Measurements from ENCODE around the gene ARHGDIA.

ARHGDIA gene

GRCh38 chr17:81906476-81907218, 35.5 kb upstream of the ARHGDIA start:
- Histone ChIP-seq H3K4me3 (ENCODE audit: low read depth in 1 of 5, low read length in 5 of 5) (no peak overlapping the region), H3K9ac (ENCODE audit: low read length in 5 of 5) (no peak overlapping the region), H3K27me3 (ENCODE audit: control insufficient read depth in 5 of 5, insufficient read depth in 4 of 5, low read length in 5 of 5) (no peaks in the 10 kb centered on the region), H3K36me3 (ENCODE audit: control insufficient read depth in 5 of 5, insufficient read depth in 5 of 5, low read length in 5 of 5) (peaks cover 0 to 50% (median 29%) of the 10 kb centered on the region in 5 donors), H3K27ac (ENCODE audit: low read depth, low read length) (no peak overlapping the region), H3K4me1 (ENCODE audit: control insufficient read depth in 5 of 5, insufficient read depth in 5 of 5, low read length in 5 of 5) (peaks cover 2 to 35% (median 21%) of the 10 kb centered on the region in 5 donors), H3K9me3 (ENCODE audit: control insufficient read depth in 5 of 5, low read length in 5 of 5) (no peaks in the 10 kb centered on the region)

GRCh38 chr17:81905993-81906392, 34.9 kb upstream of the ARHGDIA start:
- no peak overlapping the region for H3K4me3 ChIP-seq (ENCODE audit: low read depth in 1 of 5, low read length in 5 of 5)
- H3K4me1 ChIP-seq (ENCODE audit: control insufficient read depth in 5 of 5, insufficient read depth in 5 of 5, low read length in 5 of 5) = peaks cover 2 to 36% (median 24%) of the 10 kb centered on the region in 5 donors
- H3K27ac ChIP-seq (ENCODE audit: low read depth, low read length) = no peak overlapping the region
- peaks cover 0 to 50% (median 29%) of the 10 kb centered on the region in 5 donors for H3K36me3 ChIP-seq (ENCODE audit: control insufficient read depth in 5 of 5, insufficient read depth in 5 of 5, low read length in 5 of 5)
- no peaks in the 10 kb centered on the region for H3K9me3 ChIP-seq (ENCODE audit: control insufficient read depth in 5 of 5, low read length in 5 of 5)
- no peak overlapping the region for H3K9ac ChIP-seq (ENCODE audit: low read length in 5 of 5)
- peaks cover 0 to 3% (median 0%) of the 10 kb centered on the region in 5 donors for H3K27me3 ChIP-seq (ENCODE audit: control insufficient read depth in 5 of 5, insufficient read depth in 4 of 5, low read length in 5 of 5)

GRCh38 chr17:81905424-81905875, 34.3 kb upstream of the ARHGDIA start:
- Histone ChIP-seq H3K9ac (ENCODE audit: low read length in 5 of 5) (no peak overlapping the region), H3K9me3 (ENCODE audit: control insufficient read depth in 5 of 5, low read length in 5 of 5) (no peaks in the 10 kb centered on the region), H3K27ac (ENCODE audit: low read depth, low read length) (no peak overlapping the region), H3K36me3 (ENCODE audit: control insufficient read depth in 5 of 5, insufficient read depth in 5 of 5, low read length in 5 of 5) (peaks cover 0 to 54% (median 30%) of the 10 kb centered on the region in 5 donors), H3K4me1 (ENCODE audit: control insufficient read depth in 5 of 5, insufficient read depth in 5 of 5, low read length in 5 of 5) (peaks cover 2 to 32% (median 20%) of the 10 kb centered on the region in 5 donors), H3K4me3 (ENCODE audit: low read depth in 1 of 5, low read length in 5 of 5) (no peak overlapping the region), H3K27me3 (ENCODE audit: control insufficient read depth in 5 of 5, insufficient read depth in 4 of 5, low read length in 5 of 5) (peaks cover 0 to 3% (median 0%) of the 10 kb centered on the region in 5 donors)

GRCh38 chr17:81904600-81905423, 33.7 kb upstream of the ARHGDIA start:
- peaks cover 0 to 3% (median 0%) of the 10 kb centered on the region in 5 donors for H3K27me3 ChIP-seq (ENCODE audit: control insufficient read depth in 5 of 5, insufficient read depth in 4 of 5, low read length in 5 of 5)
- H3K27ac ChIP-seq (ENCODE audit: low read depth, low read length) = no peak overlapping the region
- H3K9ac ChIP-seq (ENCODE audit: low read length in 5 of 5) = no peak overlapping the region
- H3K9me3 ChIP-seq (ENCODE audit: control insufficient read depth in 5 of 5, low read length in 5 of 5) = no peaks in the 10 kb centered on the region
- H3K4me1 ChIP-seq (ENCODE audit: control insufficient read depth in 5 of 5, insufficient read depth in 5 of 5, low read length in 5 of 5) = peaks cover 0 to 26% (median 13%) of the 10 kb centered on the region in 5 donors
- peaks cover 0 to 60% (median 36%) of the 10 kb centered on the region in 5 donors for H3K36me3 ChIP-seq (ENCODE audit: control insufficient read depth in 5 of 5, insufficient read depth in 5 of 5, low read length in 5 of 5)
- no peak overlapping the region for H3K4me3 ChIP-seq (ENCODE audit: low read depth in 1 of 5, low read length in 5 of 5)

GRCh38 chr17:81903896-81904599, 32.9 kb upstream of the ARHGDIA start:
- no peaks in the 10 kb centered on the region for H3K9me3 ChIP-seq (ENCODE audit: control insufficient read depth in 5 of 5, low read length in 5 of 5)
- H3K4me3 ChIP-seq (ENCODE audit: low read depth in 1 of 5, low read length in 5 of 5) = no peak overlapping the region
- no peak overlapping the region for H3K9ac ChIP-seq (ENCODE audit: low read length in 5 of 5)
- H3K4me1 ChIP-seq (ENCODE audit: control insufficient read depth in 5 of 5, insufficient read depth in 5 of 5, low read length in 5 of 5) = peaks cover 0 to 19% (median 11%) of the 10 kb centered on the region in 5 donors
- peaks cover 0 to 65% (median 43%) of the 10 kb centered on the region in 5 donors for H3K36me3 ChIP-seq (ENCODE audit: control insufficient read depth in 5 of 5, insufficient read depth in 5 of 5, low read length in 5 of 5)
- H3K27ac ChIP-seq (ENCODE audit: low read depth, low read length) = no peak overlapping the region
- peaks cover 0 to 3% (median 0%) of the 10 kb centered on the region in 5 donors for H3K27me3 ChIP-seq (ENCODE audit: control insufficient read depth in 5 of 5, insufficient read depth in 4 of 5, low read length in 5 of 5)

GRCh38 chr17:81903415-81903831, 32.3 kb upstream of the ARHGDIA start:
- Histone ChIP-seq H3K36me3 (ENCODE audit: control insufficient read depth in 5 of 5, insufficient read depth in 5 of 5, low read length in 5 of 5) (peaks cover 0 to 67% (median 47%) of the 10 kb centered on the region in 5 donors), H3K9ac (ENCODE audit: low read length in 5 of 5) (no peak overlapping the region), H3K9me3 (ENCODE audit: control insufficient read depth in 5 of 5, low read length in 5 of 5) (no peaks in the 10 kb centered on the region), H3K27me3 (ENCODE audit: control insufficient read depth in 5 of 5, insufficient read depth in 4 of 5, low read length in 5 of 5) (peaks cover 0 to 3% (median 0%) of the 10 kb centered on the region in 5 donors), H3K4me3 (ENCODE audit: low read depth in 1 of 5, low read length in 5 of 5) (no peak overlapping the region), H3K4me1 (ENCODE audit: control insufficient read depth in 5 of 5, insufficient read depth in 5 of 5, low read length in 5 of 5) (peaks cover 0 to 19% (median 11%) of the 10 kb centered on the region in 5 donors), H3K27ac (ENCODE audit: low read depth, low read length) (no peak overlapping the region)

GRCh38 chr17:81902653-81903414, 31.7 kb upstream of the ARHGDIA start:
- H3K36me3 ChIP-seq (ENCODE audit: control insufficient read depth in 5 of 5, insufficient read depth in 5 of 5, low read length in 5 of 5) = peaks cover 0 to 67% (median 52%) of the 10 kb centered on the region in 5 donors
- H3K4me1 ChIP-seq (ENCODE audit: control insufficient read depth in 5 of 5, insufficient read depth in 5 of 5, low read length in 5 of 5) = peaks cover 0 to 19% (median 11%) of the 10 kb centered on the region in 5 donors
- peak overlapping the region in 2 of 5 donors; percentile 47 to 52 for H3K4me3 ChIP-seq (ENCODE audit: low read depth in 1 of 5, low read length in 5 of 5)
- H3K9me3 ChIP-seq (ENCODE audit: control insufficient read depth in 5 of 5, low read length in 5 of 5) = no peaks in the 10 kb centered on the region
- H3K27ac ChIP-seq (ENCODE audit: low read depth, low read length) = no peak overlapping the region
- H3K9ac ChIP-seq (ENCODE audit: low read length in 5 of 5) = peak overlapping the region in 1 of 5 donors; percentile 25
- H3K27me3 ChIP-seq (ENCODE audit: control insufficient read depth in 5 of 5, insufficient read depth in 4 of 5, low read length in 5 of 5) = peaks cover 0 to 3% (median 0%) of the 10 kb centered on the region in 5 donors

- H3K27ac ChIP-seq (ENCODE audit: low read depth, low read length) = no peak within 1 kb of the TSS
- peak within 1 kb of the TSS in 2 of 5 donors; percentile 47 to 52 for H3K4me3 ChIP-seq (ENCODE audit: low read depth in 1 of 5, low read length in 5 of 5)
- peak within 1 kb of the TSS in 1 of 5 donors; percentile 25 for H3K9ac ChIP-seq (ENCODE audit: low read length in 5 of 5)
- H3K27me3 ChIP-seq (ENCODE audit: control insufficient read depth in 5 of 5, insufficient read depth in 4 of 5, low read length in 5 of 5) = peaks cover 0 to 3% (median 0%) of the 10 kb centered on the region in 5 donors
- H3K9me3 ChIP-seq (ENCODE audit: control insufficient read depth in 5 of 5, low read length in 5 of 5) = no peaks in the 10 kb centered on the region
- H3K4me1 ChIP-seq (ENCODE audit: control insufficient read depth in 5 of 5, insufficient read depth in 5 of 5, low read length in 5 of 5) = peaks cover 0 to 19% (median 11%) of the 10 kb centered on the region in 5 donors
- H3K36me3 ChIP-seq (ENCODE audit: control insufficient read depth in 5 of 5, insufficient read depth in 5 of 5, low read length in 5 of 5) = peaks cover 0 to 69% (median 52%) of the 10 kb centered on the region in 5 donors
Observed at GRCh38 chr17:81902023-81902652, 31.0 kb upstream of the ARHGDIA start, which contains the start of gene NPB. NPB (plus strand) TSS chr17:81902238; CDS start chr17:81902278, 40 bp downstream.

All from subcutaneous abdominal adipose tissue (tissue), 5 donors.